GM21528 (cell line): ENCODE results near the gene FAM187B.

Experiments
- ATAC-seq: cut with Tn5 transposase; IDR thresholded peaks from one replicate; pipeline ENCODE4 v1.9.1; 2021; ENCODE audit warnings: mild to moderate bottlenecking, moderate library complexity; ENCODE audit not compliant: unreplicated experiment, low FRiP score

Gene FAM187B

DNA sequence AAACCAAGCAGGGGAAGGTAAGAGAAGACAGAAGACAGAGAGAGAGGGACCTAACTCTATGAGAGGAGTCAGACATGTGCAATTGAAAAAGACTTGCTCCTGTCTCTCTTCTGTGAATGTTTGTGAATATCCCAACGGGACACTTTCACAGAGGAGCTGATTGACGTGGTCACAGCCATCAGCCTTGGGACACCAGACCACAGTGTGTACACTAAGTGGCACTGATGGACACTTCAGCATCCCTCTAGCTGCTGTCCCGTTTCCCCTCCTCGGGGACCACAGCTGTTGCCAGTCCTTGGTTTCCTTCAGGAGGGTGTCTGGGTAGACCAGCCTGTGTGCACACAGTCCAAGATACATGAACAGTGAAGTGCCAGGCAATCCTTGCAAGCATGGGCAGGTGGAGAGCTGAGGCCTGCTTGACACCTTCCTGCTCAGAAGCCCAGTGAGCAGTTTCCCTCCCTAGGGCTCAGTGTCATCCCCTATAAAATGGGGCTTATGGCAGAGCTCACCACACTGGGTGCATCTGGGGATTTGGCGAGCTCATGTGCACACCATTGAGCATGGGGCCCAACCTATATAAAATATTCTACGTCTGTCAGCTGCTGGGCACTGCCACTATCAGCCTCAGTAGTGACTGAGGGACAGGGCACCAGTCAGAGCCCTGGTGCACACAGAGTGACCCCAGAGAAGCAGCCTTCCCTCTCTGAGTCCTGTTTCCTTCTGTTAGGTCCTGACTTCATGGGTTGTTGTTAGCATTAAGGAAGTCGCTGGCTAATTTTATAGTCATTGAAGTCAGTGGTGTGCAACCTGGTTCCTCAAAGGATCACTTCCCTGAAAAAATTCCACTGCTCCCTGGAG lies 36.0 kb upstream of the FAM187B start:
- ATAC-seq, result no peak

- no peak for ATAC-seq
These were observed 33.7 kb upstream of the FAM187B start for GRCh38 chr19:35262101-35262761.

GRCh38 chr19:35261356-35262100 lies 33.0 kb upstream of the FAM187B start:
- no peak for ATAC-seq

GRCh38 chr19:35260694-35261304 lies 32.3 kb upstream of the FAM187B start:
- no peak for ATAC-seq

- ATAC-seq, result no peak
These were observed 28.5 kb upstream of the FAM187B start for GRCh38 chr19:35257113-35257461.

GRCh38 chr19:35256566-35256965 lies 28.0 kb upstream of the FAM187B start:
- no peak for ATAC-seq

DNA sequence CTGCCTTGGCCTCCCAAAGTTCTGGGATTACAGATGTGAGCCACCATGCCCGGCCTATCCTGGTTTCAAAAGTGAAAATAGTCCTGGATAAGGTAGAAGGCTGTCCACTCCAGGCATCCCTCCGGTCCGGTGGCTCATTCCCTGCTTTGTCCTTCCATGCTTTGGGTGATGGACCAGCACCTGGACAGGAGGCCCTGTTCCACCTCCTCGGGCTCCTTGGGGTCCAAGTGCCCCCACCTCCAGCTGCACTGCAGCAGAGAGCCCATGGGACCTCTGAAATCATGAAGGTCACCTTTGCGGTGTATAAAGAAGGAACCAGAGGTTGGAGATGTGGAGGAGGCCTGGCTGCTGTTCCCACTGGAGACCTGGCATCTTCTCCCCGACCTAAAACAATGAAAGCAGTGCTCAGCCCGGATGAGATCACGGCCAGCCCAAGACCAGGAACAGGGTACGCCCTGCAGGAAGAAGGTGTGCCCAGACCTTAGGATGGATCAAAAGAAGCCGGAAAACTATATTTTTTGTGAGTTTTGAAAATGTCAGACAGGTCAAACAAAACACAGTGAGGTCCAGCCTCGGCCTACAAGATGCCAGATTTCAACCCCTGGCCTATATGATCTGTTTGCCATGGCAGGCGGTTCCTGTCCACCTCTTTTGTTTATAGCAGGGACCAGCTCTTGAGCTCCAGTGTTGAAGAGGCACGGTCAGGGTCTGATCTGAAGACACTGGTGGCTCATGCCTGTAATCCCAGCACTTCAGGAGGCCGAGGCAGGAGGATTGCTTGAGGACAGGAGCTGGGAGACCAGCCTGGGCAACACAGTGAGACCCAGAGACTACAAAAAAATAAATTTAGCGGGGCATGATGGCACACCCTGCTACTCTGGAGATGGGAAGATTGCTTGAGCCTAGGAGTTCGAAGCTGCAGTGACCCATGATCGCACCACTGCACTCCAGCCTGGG lies 26.1 kb upstream of the FAM187B start:
- no peak for ATAC-seq

GRCh38 chr19:35253316-35254286 lies 25.1 kb upstream of the FAM187B start:
- no peak for ATAC-seq

DNA sequence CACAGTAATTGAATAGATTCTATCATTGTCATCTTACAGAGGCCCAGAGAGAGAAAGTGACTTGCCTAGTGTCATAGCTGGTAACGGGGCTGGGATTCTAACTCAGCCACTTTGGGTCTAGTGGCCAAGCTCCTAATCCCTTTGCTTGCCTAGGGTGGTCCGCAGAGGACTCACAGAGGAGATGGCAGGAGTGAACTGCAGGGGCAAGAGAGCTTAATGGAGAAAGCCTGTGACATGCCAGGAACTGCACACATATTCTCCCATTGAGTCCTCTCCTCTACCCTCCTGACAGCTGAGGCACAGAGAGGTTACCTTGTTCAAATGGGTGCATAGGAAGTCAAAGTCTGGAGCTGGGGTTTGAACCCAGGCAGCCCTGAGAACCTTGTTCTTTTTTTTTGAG lies 22.9 kb upstream of the FAM187B start:
- ATAC-seq, result no peak

GRCh38 chr19:35249848-35250711 lies 21.5 kb upstream of the FAM187B start:
- no peak for ATAC-seq

DNA sequence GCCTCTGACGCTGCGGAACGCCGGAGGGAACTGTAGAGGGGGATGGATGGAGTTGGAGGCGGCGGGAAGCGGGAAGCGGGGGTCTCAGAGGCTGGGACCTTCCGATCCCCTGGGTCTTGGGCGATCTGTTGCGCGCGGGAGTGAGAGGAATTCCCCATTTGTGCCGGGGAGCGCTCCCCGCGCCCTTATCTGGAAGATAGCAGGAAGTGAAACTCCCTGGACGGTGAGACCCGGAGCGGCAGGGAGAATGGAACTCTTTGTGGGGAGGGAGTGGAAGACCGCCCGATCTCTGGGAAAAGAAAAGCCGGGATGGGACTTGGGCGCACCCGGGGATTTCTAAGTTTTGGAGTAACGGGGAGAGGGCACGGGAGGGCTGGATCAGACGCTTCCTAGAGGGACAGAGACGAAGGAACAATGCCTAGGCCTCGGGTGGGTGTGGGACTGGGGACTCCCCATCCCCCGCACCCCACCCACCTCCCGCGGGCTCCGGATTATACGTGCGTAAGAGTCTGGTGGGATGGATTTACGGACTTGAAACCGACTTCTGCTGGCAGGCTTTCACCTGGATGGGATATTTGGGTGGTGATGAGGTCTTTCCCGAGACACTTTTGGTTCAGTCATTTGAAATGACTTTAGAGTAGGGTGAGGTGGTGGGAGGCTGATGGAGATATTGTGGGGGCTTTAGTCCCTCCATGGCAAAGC lies 20.8 kb upstream of the FAM187B start:
- ATAC-seq, result no peak

DNA sequence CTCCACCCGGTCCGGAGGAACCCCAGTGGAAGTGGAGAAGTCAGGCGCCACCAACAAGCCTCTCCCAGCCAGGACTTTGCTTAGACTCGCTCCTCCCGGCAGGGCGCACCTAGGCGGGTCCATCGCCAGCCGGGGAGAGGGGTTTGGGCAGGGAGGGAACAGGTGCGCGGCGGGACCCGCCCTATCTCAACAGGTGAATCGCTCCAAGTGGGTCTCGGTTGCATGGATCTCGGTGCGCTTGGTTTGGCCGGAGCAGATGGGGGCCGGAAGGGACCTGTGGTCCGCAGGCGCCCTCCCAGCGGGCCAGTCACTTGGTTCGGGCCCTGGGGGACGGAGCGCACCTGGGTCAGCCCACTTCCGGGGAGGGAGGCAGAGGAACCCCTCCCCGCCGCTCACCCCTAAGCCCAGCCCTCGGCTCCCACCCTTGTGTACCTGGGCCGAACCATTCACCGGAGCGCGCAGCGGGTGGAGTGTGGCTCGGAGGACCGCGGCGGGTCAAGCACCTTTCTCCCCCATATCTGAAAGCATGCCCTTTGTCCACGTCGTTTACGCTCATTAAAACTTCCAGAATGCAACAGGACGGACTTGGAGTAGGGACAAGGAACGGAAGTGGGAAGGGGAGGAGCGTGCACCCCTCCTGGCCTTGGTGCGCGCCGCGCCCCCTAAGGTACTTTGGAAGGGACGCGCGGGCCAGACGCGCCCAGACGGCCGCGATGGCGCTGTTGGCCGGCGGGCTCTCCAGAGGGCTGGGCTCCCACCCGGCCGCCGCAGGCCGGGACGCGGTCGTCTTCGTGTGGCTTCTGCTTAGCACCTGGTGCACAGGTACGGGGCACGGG lies 20.0 kb upstream of the FAM187B start, which contains the start of gene LSR:
Gene LSR, plus strand, starts transcription at position 693 of the 836 bp plus-strand sequence. Its CDS starts 21 bp downstream, at position 714.
- peak; percentile 81 for ATAC-seq

DNA sequence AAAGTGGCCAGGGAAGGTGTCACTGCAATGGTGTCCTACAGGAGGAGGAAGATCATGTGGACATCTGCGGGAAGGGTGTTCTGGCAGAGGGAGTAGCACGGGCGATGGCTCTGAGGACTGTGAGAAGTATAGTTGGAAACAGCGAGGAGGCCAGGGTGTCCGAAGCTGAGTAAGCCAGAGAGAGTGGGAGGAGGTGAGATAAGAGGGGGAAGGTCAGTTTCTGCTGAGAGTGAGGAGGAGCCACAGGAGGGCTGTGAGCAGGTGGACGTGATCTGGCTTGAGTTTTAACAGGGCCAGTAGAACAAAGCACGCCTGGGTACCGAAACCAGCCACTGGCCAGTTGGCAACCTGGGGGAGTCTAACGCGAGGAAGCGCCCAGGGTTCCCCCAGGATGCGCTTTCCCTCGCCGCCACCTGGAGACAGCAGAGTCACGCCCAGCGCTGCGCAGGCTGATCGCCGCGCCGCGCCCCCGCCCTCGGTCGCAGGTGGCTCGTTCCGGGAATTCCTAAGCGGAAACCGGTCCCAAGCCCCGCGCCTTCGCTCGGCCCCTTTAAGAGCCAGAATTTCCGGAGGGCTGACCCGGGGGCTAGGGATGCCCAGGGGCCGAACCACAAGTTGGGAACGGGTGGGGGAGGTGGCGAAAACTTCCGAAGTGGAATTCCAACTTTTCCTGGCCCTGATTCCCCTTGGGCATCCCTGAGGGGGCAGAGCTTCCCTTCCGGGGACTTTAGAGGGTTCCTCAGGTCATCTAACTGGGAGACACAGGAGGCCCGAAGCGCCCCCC lies 19.2 kb upstream of the FAM187B start:
- ATAC-seq, result peak; percentile 37

GRCh38 chr19:35246466-35247092 lies 18.0 kb upstream of the FAM187B start:
- ATAC-seq, result no peak

- ATAC-seq, result no peak
These were observed 12.9 kb upstream of the FAM187B start for GRCh38 chr19:35241417-35241816.
